Bronchial epithelial cell (primary cell): ENCODE data around the gene CAPZB. TPM values are rescaled to one million over a fixed set of nuclear protein-coding genes. Genes with fewer than 3 reads are reported as not detected.

Experiments used
- DNase-seq: peaks from one replicate; pipeline ENCODE4 v3.0.0-alpha.2; 2010; ENCODE audit warnings: low read depth
- FAIRE-seq: peaks from 2 replicates; lab custom pipeline; 2011; peaks lifted over from hg19 to GRCh38; lab: Jason Lieb, UNC
- H3K27me3 ChIP-seq: 2 replicates; pipeline ENCODE4 v1.5.1; 2011; ENCODE audit warnings: low read length; ENCODE audit not compliant: control insufficient read depth, insufficient read depth
- H3K36me3 ChIP-seq: 2 replicates; pipeline ENCODE4 v1.5.1; 2011; ENCODE audit warnings: low read length; ENCODE audit not compliant: control insufficient read depth, insufficient read depth
- H3K4me3 ChIP-seq: 2 replicates; pipeline ENCODE4 v1.5.1; 2011; ENCODE audit warnings: mild to moderate bottlenecking, low read depth, low read length, control low read depth
- total RNA-seq: library from RNA; depleted of rRNA; stranded (reverse); fragments of >200 nt; gene quantifications from 2 replicates; pipeline ENCODE4 v1.2.1, GENCODE V29; 2014
- TF ChIP-seq, protein P1 (sequence below): IDR thresholded peaks from 2 replicates; pipeline ENCODE4 v1.5.1; 2011; ENCODE audit warnings: mild to moderate bottlenecking, moderate library complexity, low read length, control low read depth, inconsistent platforms; ENCODE audit not compliant: insufficient read depth, severe bottlenecking

CAPZB gene
- 73.5 and 100 TPM in 2 replicates for total RNA-seq

- H3K4me3 ChIP-seq = peak within 1 kb of the TSS; percentile 99
- FAIRE-seq = no peak
- no peaks in the 10 kb centered on the region for H3K36me3 ChIP-seq
- TF ChIP-seq, protein P1, sequence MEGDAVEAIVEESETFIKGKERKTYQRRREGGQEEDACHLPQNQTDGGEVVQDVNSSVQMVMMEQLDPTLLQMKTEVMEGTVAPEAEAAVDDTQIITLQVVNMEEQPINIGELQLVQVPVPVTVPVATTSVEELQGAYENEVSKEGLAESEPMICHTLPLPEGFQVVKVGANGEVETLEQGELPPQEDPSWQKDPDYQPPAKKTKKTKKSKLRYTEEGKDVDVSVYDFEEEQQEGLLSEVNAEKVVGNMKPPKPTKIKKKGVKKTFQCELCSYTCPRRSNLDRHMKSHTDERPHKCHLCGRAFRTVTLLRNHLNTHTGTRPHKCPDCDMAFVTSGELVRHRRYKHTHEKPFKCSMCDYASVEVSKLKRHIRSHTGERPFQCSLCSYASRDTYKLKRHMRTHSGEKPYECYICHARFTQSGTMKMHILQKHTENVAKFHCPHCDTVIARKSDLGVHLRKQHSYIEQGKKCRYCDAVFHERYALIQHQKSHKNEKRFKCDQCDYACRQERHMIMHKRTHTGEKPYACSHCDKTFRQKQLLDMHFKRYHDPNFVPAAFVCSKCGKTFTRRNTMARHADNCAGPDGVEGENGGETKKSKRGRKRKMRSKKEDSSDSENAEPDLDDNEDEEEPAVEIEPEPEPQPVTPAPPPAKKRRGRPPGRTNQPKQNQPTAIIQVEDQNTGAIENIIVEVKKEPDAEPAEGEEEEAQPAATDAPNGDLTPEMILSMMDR = no peak
- peak; percentile 51 for DNase-seq
- no peaks in the 10 kb centered on the region for H3K27me3 ChIP-seq
Measured at GRCh38 chr1:19485362-19486187, at the start of gene CAPZB. TSS of gene CAPZB (minus strand) at chr1:19485539. CDS start at chr1:19485438, 101 bp downstream.

GRCh38 chr1:19534281-19534680 is 48.9 kb upstream of the CAPZB start:
- FAIRE-seq = no peak
- no peaks in the 10 kb centered on the region for H3K36me3 ChIP-seq
- TF ChIP-seq, protein P1 = no peak

GRCh38 chr1:19533626-19534025 is 48.3 kb upstream of the CAPZB start:
- no peak for FAIRE-seq
- no peaks in the 10 kb centered on the region for H3K36me3 ChIP-seq
- no peak for DNase-seq
- TF ChIP-seq, protein P1 = no peak
- H3K4me3 ChIP-seq = no peak overlapping the region
- no peaks in the 10 kb centered on the region for H3K27me3 ChIP-seq

More at GRCh38 chr1:19534281-19534680, 48.9 kb upstream of the CAPZB start:
- no peaks in the 10 kb centered on the region for H3K27me3 ChIP-seq
- no peak overlapping the region for H3K4me3 ChIP-seq
- no peak for DNase-seq

DNA sequence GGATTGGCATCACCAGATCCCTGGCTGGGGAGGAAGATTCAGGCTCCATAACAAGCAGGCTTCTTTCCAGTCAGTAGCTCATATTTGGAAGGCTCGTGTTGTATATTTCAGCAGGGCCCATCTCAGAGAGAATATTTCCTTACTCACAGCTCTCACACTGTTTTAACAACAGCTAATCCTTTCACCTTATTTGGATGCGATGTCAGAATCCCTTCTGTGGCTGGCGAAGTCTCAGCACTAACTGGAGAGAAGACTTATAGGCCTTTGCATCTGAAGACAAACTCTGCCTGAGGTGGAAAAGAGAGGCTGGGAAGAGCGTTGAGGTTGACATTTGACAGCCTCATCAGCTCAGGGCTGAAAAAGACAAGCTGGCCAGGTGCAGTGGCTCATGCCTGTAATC is 47.2 kb upstream of the CAPZB start:
- H3K27me3 ChIP-seq = no peaks in the 10 kb centered on the region
- DNase-seq (no peak), FAIRE-seq (no peak)
- no peak overlapping the region for H3K4me3 ChIP-seq
- TF ChIP-seq, protein P1 = no peak
- H3K36me3 ChIP-seq = no peaks in the 10 kb centered on the region

- peak; percentile 93 for FAIRE-seq
- Histone ChIP-seq H3K4me3 (no peak overlapping the region), H3K27me3 (no peaks in the 10 kb centered on the region), H3K36me3 (no peaks in the 10 kb centered on the region)
- DNase-seq = no peak
- TF ChIP-seq, protein P1 = no peak
Measured at GRCh38 chr1:19529664-19530063, 44.3 kb upstream of the CAPZB start.

DNA sequence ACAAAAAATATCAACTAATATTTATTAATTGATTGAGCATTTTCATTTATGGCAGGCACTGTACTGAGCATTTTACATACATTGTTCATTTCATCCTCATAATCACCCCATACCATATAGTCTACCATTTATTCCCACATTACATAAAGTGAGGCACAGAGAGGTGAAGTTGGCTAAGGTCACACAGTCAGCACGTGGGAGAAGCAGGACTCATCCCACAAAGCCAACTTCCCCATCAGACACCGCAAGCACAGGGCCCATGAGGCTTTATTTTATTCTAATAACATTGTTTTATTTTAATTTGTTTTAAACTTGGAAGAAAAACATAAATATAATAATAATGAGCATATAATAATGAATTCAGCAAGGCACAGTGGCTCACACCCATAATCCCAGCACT is 43.1 kb upstream of the CAPZB start:
- H3K27me3 ChIP-seq = no peaks in the 10 kb centered on the region
- DNase-seq = no peak

More for the DNA sequence above, 43.1 kb upstream of the CAPZB start:
- Histone ChIP-seq H3K36me3 (no peaks in the 10 kb centered on the region), H3K4me3 (no peak overlapping the region)
- no peak for FAIRE-seq
- TF ChIP-seq, protein P1 = no peak
